ENCODE results near the gene ALOX12B. TPM values are rescaled to one million over a fixed set of nuclear protein-coding genes. Genes with fewer than 3 reads are reported as not detected.

Gene ALOX12B
- polyA plus RNA-seq, 2 of the 4 experiments (the other 2 are of a cell fraction): 0.63 to 1.0 TPM

GRCh38 chr17:8072341-8072728 lies 15.2 kb downstream of the ALOX12B start:
- H3K27ac ChIP-seq: no peak overlapping the region
- no peak overlapping the region for H3K4me3 ChIP-seq
- CTCF ChIA-PET: interaction anchor here (0.7 to 27.4 kb wide), 8 partner anchors 7 to 160 kb away, joined by 3 to 1490 read pairs (median 28); partner anchors contain the start of genes ALOX12B and ALOXE3
- H3K9me3 ChIP-seq: no peaks in the 10 kb centered on the region
- POLR2A ChIA-PET: no interaction called here
- 84% methylated on average over 28 of the region's 28 CpGs for WGBS (ENCODE audit: missing lambda C conversion rate)
- ATAC-seq: no peak
- TF ChIP-seq RCOR1 (IDR thresholded peaks at IDR 0.05; ENCODE audit: low read depth, low read length) (no peak), PHF8 (IDR thresholded peaks at IDR 0.05; ENCODE audit: borderline replicate concordance, low read depth) (no peak), BHLHE40 (IDR thresholded peaks at IDR 0.05; ENCODE audit: low read depth, low read length) (no peak)
- no peak overlapping the region for H3K4me2 ChIP-seq
- DNase-seq (ENCODE audit: low read depth in 1 of 2, low spot score in 1 of 2): no peak
- peaks cover 16% of the 10 kb centered on the region for H3K4me1 ChIP-seq
- no peak for FAIRE-seq

DNA sequence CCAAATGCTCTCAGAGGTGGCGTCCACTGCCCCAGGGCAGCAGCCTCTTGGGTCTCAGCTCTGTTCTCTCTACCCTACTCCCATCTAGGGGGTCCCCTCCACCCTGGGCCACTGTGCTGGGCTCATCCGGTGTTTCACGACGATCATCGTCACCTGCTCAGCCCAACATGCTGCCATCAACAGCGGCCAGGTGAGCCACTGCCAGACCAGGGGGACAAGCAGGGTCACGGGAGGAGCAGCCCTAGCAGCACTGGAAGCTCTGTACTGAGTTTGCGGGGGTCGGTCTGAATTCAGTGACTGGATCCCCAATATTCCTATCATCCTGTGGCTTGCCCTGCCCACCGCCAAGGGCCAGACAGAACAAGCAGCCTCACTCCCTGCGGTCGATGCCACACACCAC lies 16.0 kb downstream of the ALOX12B start:
- POLR2A ChIA-PET: no interaction called here

GRCh38 chr17:8069587-8069860 lies 18.0 kb downstream of the ALOX12B start:
- POLR2A ChIA-PET: no interaction called here
- no peak overlapping the region for H3K4me3 ChIP-seq
- H3K27ac ChIP-seq: no peak overlapping the region
- 83% methylated on average over 3 of the region's 3 CpGs for WGBS (ENCODE audit: missing lambda C conversion rate)
- FAIRE-seq (no peak), DNase-seq (ENCODE audit: low read depth in 1 of 2, low spot score in 1 of 2) (no peak), ATAC-seq (no peak)
- TF ChIP-seq, protein P1, sequence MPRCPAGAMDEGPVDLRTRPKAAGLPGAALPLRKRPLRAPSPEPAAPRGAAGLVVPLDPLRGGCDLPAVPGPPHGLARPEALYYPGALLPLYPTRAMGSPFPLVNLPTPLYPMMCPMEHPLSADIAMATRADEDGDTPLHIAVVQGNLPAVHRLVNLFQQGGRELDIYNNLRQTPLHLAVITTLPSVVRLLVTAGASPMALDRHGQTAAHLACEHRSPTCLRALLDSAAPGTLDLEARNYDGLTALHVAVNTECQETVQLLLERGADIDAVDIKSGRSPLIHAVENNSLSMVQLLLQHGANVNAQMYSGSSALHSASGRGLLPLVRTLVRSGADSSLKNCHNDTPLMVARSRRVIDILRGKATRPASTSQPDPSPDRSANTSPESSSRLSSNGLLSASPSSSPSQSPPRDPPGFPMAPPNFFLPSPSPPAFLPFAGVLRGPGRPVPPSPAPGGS (IDR thresholded peaks at IDR 0.05): no peak
- no peak for TF ChIP-seq RARB (CRISPR knock-in tag; IDR thresholded peaks at IDR 0.05)
- no peak for TF ChIP-seq TFCP2L1 (CRISPR knock-in tag; IDR thresholded peaks at IDR 0.05)
- TF ChIP-seq RNF2 (IDR thresholded peaks at IDR 0.05; ENCODE audit: borderline replicate concordance, low read depth): no peak
- no peak for TF ChIP-seq ELK1 (IDR thresholded peaks at IDR 0.05; ENCODE audit: low read depth, low read length)
- TF ChIP-seq, protein P2, sequence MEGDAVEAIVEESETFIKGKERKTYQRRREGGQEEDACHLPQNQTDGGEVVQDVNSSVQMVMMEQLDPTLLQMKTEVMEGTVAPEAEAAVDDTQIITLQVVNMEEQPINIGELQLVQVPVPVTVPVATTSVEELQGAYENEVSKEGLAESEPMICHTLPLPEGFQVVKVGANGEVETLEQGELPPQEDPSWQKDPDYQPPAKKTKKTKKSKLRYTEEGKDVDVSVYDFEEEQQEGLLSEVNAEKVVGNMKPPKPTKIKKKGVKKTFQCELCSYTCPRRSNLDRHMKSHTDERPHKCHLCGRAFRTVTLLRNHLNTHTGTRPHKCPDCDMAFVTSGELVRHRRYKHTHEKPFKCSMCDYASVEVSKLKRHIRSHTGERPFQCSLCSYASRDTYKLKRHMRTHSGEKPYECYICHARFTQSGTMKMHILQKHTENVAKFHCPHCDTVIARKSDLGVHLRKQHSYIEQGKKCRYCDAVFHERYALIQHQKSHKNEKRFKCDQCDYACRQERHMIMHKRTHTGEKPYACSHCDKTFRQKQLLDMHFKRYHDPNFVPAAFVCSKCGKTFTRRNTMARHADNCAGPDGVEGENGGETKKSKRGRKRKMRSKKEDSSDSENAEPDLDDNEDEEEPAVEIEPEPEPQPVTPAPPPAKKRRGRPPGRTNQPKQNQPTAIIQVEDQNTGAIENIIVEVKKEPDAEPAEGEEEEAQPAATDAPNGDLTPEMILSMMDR (IDR thresholded peaks at IDR 0.05): no peak
- TF ChIP-seq RAD21 (conservative IDR thresholded peaks at IDR 0.05 in 1 of 2, IDR thresholded peaks at IDR 0.05 in 1 of 2): no peak
- no peak for TF ChIP-seq NR3C1 (IDR thresholded peaks at IDR 0.05)
- no peak for TF ChIP-seq JUN (IDR thresholded peaks at IDR 0.05)
- TF ChIP-seq SREBF2 (IDR thresholded peaks at IDR 0.05): no peak
- TF ChIP-seq SMC3 (IDR thresholded peaks at IDR 0.05): no peak
- no peak for TF ChIP-seq PBX3 (IDR thresholded peaks at IDR 0.05)
- CTCF ChIA-PET: interaction anchor here (0.7 to 27.4 kb wide), 11 partner anchors 10 to 811 kb away, joined by 3 to 1490 read pairs (median 4); partner anchors contain the start of genes ALOX12B and ALOXE3
- H3K4me2 ChIP-seq: no peak overlapping the region
- H3K9me3 ChIP-seq: no peaks in the 10 kb centered on the region
- H3K4me1 ChIP-seq: peaks cover 16% of the 10 kb centered on the region

More for the DNA sequence above, 16.0 kb downstream of the ALOX12B start:
- no peak for TF ChIP-seq MYC (IDR thresholded peaks at IDR 0.05; ENCODE audit: borderline replicate concordance, low read length)
- H3K4me1 ChIP-seq: peaks cover 16% of the 10 kb centered on the region
- FAIRE-seq (no peak), ATAC-seq (no peak), DNase-seq (ENCODE audit: low read depth in 1 of 2, low spot score in 1 of 2) (no peak)
- H3K27ac ChIP-seq: no peak overlapping the region
- H3K9me3 ChIP-seq: no peaks in the 10 kb centered on the region
- no peak overlapping the region for H3K4me3 ChIP-seq
- WGBS (ENCODE audit: missing lambda C conversion rate): 80% methylated on average over 12 of the region's 12 CpGs
- no peak overlapping the region for H3K4me2 ChIP-seq
- CTCF ChIA-PET: interaction anchor here (0.5 to 27.4 kb wide), 11 partner anchors 8 to 1281 kb away, joined by 3 to 1490 read pairs (median 5); partner anchors contain the start of genes ALOX12B, ALOXE3 and AURKB
